ENCODE data around the gene GALM. TPM values are rescaled to one million over a fixed set of nuclear protein-coding genes. Genes with fewer than 3 reads are reported as not detected.

GALM gene
- polyA plus RNA-seq, 3 donors: 3.0 to 3.6 (median 3.1) TPM

DNA sequence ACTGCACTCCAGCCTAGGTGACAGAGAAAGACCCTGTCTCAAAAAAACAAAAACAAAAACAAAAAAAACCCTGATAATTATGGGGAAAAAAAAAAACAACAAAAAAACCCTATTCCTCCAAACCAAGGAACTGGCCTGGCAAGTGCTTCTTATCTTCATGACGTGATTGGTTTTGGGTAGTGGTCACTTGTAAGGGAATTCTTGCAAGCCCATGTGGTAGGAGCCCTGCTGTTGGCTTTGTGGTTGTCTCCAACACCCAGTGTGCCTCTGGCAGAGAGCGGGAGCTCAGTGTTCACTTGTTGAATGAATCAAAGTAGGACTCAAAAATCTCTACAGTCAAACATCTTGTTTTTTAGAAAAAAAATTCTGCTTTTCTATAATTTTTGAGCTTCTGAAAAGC lies 6.0 kb downstream of the GALM start:
- H3K27ac ChIP-seq (ENCODE audit: low read depth in 1 of 2, low read length in 2 of 2): no peak overlapping the region
- peaks cover 10 to 13% of the 10 kb centered on the region in 2 donors for H3K4me1 ChIP-seq (ENCODE audit: control insufficient read depth in 1 of 2, insufficient read depth in 2 of 2, low read length in 2 of 2)

DNA sequence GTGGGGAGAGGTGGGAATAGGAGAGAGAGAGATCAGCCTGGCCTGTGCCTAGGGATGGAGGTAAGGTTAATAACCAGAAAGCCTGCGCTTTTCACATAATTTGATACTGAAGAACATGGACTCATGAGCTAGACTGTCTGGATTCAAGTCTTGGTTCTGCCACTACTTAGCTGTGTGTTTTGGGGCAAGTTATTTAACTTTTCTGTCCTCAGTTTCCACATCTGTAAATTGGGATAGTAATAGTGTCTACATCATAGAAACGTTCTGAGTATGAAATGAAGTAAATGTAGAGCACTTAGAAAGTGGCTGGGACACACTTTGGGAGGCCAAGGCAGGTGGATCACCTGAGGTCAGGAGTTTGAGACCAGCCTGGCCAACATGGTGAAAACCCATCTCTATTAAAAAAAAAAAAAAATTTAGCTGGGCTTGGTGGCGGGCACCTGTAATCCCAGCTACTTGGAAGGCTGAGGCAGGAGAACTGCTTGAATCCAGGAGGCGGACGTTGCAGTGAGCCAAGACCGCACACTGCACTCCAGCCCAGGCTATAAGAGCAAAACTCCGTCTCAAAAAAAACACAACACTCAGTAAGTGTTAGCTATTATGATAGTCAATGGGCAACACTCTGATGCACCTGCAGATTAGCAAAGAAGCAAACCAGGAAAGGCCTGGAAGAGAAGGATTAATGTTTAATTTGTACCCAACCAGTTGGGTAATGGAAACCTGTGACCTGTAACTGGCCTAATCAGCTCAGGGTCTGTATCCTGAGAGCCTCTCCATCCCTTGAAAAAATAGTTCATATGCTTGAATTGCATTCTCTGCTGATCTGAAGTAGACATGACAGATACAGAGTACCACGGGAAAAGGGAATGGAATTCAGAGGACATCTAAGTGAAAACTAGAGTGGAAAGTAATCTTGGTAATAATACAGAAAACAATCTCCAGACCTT lies 6.8 kb downstream of the GALM start:
- peaks cover 11% of the 10 kb centered on the region for H3K79me2 ChIP-seq (ENCODE audit: insufficient read depth, low read length)
- H3K27me3 Mint-ChIP-seq (ENCODE audit: low read depth in 3 of 3): peaks cover 0 to 2% (median 1%) of the 10 kb centered on the region in 3 donors
- H3K9me3 Mint-ChIP-seq: no peaks in the 10 kb centered on the region
- peaks cover 10 to 19% of the 10 kb centered on the region in 2 donors for H3K36me3 ChIP-seq (replicated peaks in 1 of 2; ENCODE audit: control insufficient read depth in 1 of 2, insufficient read depth in 2 of 2, low read length in 2 of 2)
- H3K27me3 ChIP-seq (ENCODE audit: control insufficient read depth in 2 of 2, insufficient read depth in 2 of 2, low read length in 2 of 2): no peaks in the 10 kb centered on the region
- H2AFZ ChIP-seq (ENCODE audit: insufficient read depth, low read depth, low read length, poor library complexity, severe bottlenecking): no peak overlapping the region
- H3K4me1 Mint-ChIP-seq: peaks cover 14% of the 10 kb centered on the region
- no peak overlapping the region for H3K27ac ChIP-seq (ENCODE audit: low read depth in 1 of 2, low read length in 2 of 2)
- DNase-seq: no peak
- H4K20me1 ChIP-seq (ENCODE audit: insufficient read depth, low read length): no peaks in the 10 kb centered on the region
- no peak overlapping the region for H3K4me2 ChIP-seq (replicated peaks; ENCODE audit: extremely low read depth, low read length, poor library complexity, severe bottlenecking)
- no peak overlapping the region for H3K27ac Mint-ChIP-seq
- no peak overlapping the region for H3K4me3 Mint-ChIP-seq
- H3K9me3 ChIP-seq (replicated peaks in 1 of 2; ENCODE audit: control insufficient read depth in 1 of 2, insufficient read depth in 1 of 2, low read length in 2 of 2): no peaks in the 10 kb centered on the region
- TF ChIP-seq, protein P1, sequence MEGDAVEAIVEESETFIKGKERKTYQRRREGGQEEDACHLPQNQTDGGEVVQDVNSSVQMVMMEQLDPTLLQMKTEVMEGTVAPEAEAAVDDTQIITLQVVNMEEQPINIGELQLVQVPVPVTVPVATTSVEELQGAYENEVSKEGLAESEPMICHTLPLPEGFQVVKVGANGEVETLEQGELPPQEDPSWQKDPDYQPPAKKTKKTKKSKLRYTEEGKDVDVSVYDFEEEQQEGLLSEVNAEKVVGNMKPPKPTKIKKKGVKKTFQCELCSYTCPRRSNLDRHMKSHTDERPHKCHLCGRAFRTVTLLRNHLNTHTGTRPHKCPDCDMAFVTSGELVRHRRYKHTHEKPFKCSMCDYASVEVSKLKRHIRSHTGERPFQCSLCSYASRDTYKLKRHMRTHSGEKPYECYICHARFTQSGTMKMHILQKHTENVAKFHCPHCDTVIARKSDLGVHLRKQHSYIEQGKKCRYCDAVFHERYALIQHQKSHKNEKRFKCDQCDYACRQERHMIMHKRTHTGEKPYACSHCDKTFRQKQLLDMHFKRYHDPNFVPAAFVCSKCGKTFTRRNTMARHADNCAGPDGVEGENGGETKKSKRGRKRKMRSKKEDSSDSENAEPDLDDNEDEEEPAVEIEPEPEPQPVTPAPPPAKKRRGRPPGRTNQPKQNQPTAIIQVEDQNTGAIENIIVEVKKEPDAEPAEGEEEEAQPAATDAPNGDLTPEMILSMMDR (IDR thresholded peaks at IDR 0.05): no peak
- no peak overlapping the region for H3K4me3 ChIP-seq (replicated peaks in 1 of 3; ENCODE audit: low read depth in 2 of 3, low read length in 3 of 3)
- intact Hi-C loops (cut with micrococcal nuclease): no loop called here
- H3K36me3 Mint-ChIP-seq: peaks cover 26 to 28% of the 10 kb centered on the region in 2 donors
- 100% methylated on average over 1 of the region's 8 CpGs for WGBS (ENCODE audit: insufficient coverage)
- H3K4me1 ChIP-seq (ENCODE audit: control insufficient read depth in 1 of 2, insufficient read depth in 2 of 2, low read length in 2 of 2): peaks cover 3 to 6% of the 10 kb centered on the region in 2 donors
- no peak overlapping the region for H3K9ac ChIP-seq (ENCODE audit: insufficient read depth, low read length, poor library complexity, severe bottlenecking)

More for the DNA sequence above, 6.0 kb downstream of the GALM start:
- DNase-seq: no peak
- Histone ChIP-seq H3K4me3 (replicated peaks in 1 of 3; ENCODE audit: low read depth in 2 of 3, low read length in 3 of 3) (no peak overlapping the region), H3K79me2 (ENCODE audit: insufficient read depth, low read length) (peaks cover 11% of the 10 kb centered on the region), H3K4me2 (replicated peaks; ENCODE audit: extremely low read depth, low read length, poor library complexity, severe bottlenecking) (no peak overlapping the region), H3K9ac (ENCODE audit: insufficient read depth, low read length, poor library complexity, severe bottlenecking) (no peak overlapping the region), H3K36me3 (replicated peaks in 1 of 2; ENCODE audit: control insufficient read depth in 1 of 2, insufficient read depth in 2 of 2, low read length in 2 of 2) (peaks cover 5 to 12% of the 10 kb centered on the region in 2 donors), H2AFZ (ENCODE audit: insufficient read depth, low read depth, low read length, poor library complexity, severe bottlenecking) (no peak overlapping the region), H3K9me3 (replicated peaks in 1 of 2; ENCODE audit: control insufficient read depth in 1 of 2, insufficient read depth in 1 of 2, low read length in 2 of 2) (no peaks in the 10 kb centered on the region), H4K20me1 (ENCODE audit: insufficient read depth, low read length) (no peaks in the 10 kb centered on the region), H3K27me3 (ENCODE audit: control insufficient read depth in 2 of 2, insufficient read depth in 2 of 2, low read length in 2 of 2) (no peaks in the 10 kb centered on the region)
- Mint-ChIP-seq H3K36me3 (peaks cover 19 to 21% of the 10 kb centered on the region in 2 donors), H3K27ac (no peak overlapping the region), H3K27me3 (ENCODE audit: low read depth in 3 of 3) (peaks cover 0 to 2% (median 1%) of the 10 kb centered on the region in 3 donors), H3K4me1 (peaks cover 19% of the 10 kb centered on the region), H3K9me3 (no peaks in the 10 kb centered on the region), H3K4me3 (no peak overlapping the region)
- no CpG with 5 or more reads among the region's 2 CpGs for WGBS (ENCODE audit: insufficient coverage)
- intact Hi-C loops (cut with micrococcal nuclease): no loop called here
- TF ChIP-seq, protein P1 (IDR thresholded peaks at IDR 0.05): no peak

Measured in CD14-positive monocyte (primary cell).